ENCODE data around the gene ZNF428.
A peak's percentile ranks its signal among the peaks of the same experiment; 100 is the strongest.

Gene ZNF428

GRCh38 chr19:43562226-43562697 is 57.2 kb downstream of the ZNF428 start:
- DNase-seq (ENCODE audit: low read depth) = peak; percentile 46

- no peak for DNase-seq (ENCODE audit: low read depth)
These were observed 58.1 kb downstream of the ZNF428 start for GRCh38 chr19:43561139-43561970.

GRCh38 chr19:43560687-43561086 is 58.7 kb downstream of the ZNF428 start:
- DNase-seq (ENCODE audit: low read depth) = no peak
